Muscle layer of colon (tissue), 2 donors: ENCODE measurements around the gene KIF6.
"Not testable (repeated sequence)": the region's sequence is repeated elsewhere in the genome, so short reads cannot be mapped to it uniquely, and the experiment has no call there.

ENCODE experiments used
- H3K27ac ChIP-seq: one replicate; pipeline ENCODE4 v1.7.0; 2013; ENCODE audit warnings: low read depth, mild to moderate bottlenecking, low read length, moderate library complexity
- H3K27me3 ChIP-seq, 2 donors: one replicate each; pipeline ENCODE4 v1.7.0; 2013; ENCODE audit warnings: low read length in 2 of 2, mild to moderate bottlenecking in 2 of 2; ENCODE audit not compliant: insufficient read depth in 2 of 2, control insufficient read depth in 1 of 2
- H3K36me3 ChIP-seq: one replicate; pipeline ENCODE4 v1.7.0; 2013; ENCODE audit warnings: mild to moderate bottlenecking, low read length; ENCODE audit not compliant: insufficient read depth
- H3K4me1 ChIP-seq: one replicate; pipeline ENCODE4 v1.7.0; 2013; ENCODE audit warnings: mild to moderate bottlenecking, low read length; ENCODE audit not compliant: insufficient read depth
- H3K4me3 ChIP-seq, 2 donors: one replicate each; pipeline ENCODE4 v1.7.0; 2013; ENCODE audit warnings: low read length in 2 of 2, low read depth in 1 of 2, mild to moderate bottlenecking in 1 of 2, moderate library complexity in 1 of 2
- H3K9ac ChIP-seq: one replicate; pipeline ENCODE4 v1.7.0; 2013; ENCODE audit warnings: low read length
- H3K9me3 ChIP-seq: one replicate; pipeline ENCODE4 v1.7.0; 2013; ENCODE audit warnings: mild to moderate bottlenecking, low read length
- donor health status: abdominal sarcoma.
- donor health status: Adenocarcinoma of cecum.

The KIF6 gene

DNA sequence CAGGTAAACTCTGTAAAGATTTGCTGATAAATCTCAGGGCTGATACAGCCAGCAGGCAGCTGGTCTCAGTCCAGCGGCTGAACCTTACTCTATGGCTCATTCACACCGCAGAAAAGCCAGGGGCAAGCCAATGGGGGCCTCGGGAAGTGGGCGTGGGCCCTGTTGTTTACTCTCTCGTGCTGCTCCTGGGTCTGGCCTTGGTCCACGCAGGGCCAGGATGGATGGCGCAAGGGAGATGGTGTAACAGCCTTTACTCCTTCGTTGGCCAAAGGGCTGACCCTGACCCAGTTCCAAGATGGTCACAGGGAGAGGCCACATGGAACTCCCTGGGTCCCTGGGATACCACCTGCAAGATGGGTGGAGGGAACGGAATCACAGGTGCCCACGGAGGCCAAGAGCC lies 427.1 kb downstream of the KIF6 start:
- H3K4me3 ChIP-seq, result no peak overlapping the region
- H3K4me1 ChIP-seq, result peaks cover 3% of the 10 kb centered on the region
- no peaks in the 10 kb centered on the region for H3K9me3 ChIP-seq
- H3K27me3 ChIP-seq, result peaks cover 0 to 10% of the 10 kb centered on the region in 2 donors
- no peaks in the 10 kb centered on the region for H3K36me3 ChIP-seq
- no peak overlapping the region for H3K9ac ChIP-seq
- H3K27ac ChIP-seq, result no peak overlapping the region

DNA sequence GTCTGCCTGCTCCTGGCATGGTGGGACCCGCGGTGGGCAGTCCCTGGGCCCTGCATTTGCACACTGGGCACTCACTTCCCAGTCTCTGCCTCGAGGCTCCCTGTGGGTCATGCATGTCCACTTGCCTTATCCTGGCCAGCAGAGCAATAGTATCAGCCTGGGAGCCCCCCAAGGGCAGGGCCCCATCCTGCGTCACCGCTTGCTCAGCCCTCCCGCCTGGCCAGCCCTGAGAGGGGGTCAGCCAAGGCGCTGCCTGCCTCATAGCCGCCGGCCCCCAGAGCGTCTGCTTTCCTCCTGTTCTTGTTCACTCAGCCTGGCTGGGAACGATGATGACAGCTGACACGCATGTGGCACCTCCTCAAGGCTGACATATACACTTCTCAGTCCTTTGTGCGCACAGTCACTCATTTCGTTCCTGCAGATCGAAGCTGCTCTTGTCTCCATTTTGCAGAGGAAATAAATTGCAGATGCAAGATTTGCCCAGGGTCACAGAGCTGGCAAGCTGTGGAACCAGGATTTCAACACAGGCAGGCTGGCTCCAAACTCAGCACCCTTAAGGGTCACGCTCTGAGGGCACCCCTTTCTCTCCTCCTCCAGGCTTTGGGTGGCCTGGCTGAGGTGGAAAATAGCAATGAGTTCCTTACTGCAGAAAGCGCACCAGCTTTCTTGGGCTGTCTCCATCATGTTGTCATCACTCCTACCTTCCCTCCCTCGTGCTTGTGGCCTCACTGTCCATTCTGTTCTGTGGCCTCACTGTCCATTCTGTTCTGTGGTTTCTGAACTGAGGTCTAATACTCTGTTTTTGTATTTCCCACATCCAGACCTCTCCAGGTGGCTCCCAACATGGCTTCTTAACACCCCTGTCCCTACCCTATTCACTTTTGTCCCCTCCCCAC lies 428.2 kb downstream of the KIF6 start:
- Histone ChIP-seq H3K9me3 (no peaks in the 10 kb centered on the region), H3K4me1 (no peaks in the 10 kb centered on the region), H3K36me3 (no peaks in the 10 kb centered on the region), H3K4me3 (no peak overlapping the region), H3K27me3 (peaks cover 0 to 10% of the 10 kb centered on the region in 2 donors), H3K27ac (no peak overlapping the region), H3K9ac (no peak overlapping the region)

DNA sequence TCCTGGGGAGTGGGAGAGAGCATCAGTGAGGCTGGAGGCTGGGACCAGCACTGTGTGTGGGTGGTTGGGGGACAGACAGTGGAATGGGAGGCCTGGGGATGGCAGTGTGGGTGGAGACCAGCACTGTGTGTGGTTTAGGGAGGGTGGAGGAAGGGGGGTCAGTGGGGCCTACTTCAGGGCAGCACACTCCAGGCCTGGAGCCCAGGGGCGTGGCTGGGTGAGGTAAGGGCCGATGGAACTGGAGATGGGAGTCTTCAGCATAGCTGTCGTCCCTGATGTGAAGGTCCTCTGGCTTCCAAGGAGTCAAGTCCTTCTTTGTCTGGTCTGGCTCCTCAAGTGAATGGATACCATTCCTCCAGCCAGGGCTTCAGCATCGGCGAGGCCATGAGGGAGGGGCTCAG lies 429.6 kb downstream of the KIF6 start:
- H3K9ac ChIP-seq, result no peak overlapping the region
- H3K4me1 ChIP-seq, result no peaks in the 10 kb centered on the region
- no peaks in the 10 kb centered on the region for H3K36me3 ChIP-seq
- H3K27ac ChIP-seq, result no peak overlapping the region
- H3K27me3 ChIP-seq, result no peaks in the 10 kb centered on the region
- no peak overlapping the region for H3K4me3 ChIP-seq
- no peaks in the 10 kb centered on the region for H3K9me3 ChIP-seq

DNA sequence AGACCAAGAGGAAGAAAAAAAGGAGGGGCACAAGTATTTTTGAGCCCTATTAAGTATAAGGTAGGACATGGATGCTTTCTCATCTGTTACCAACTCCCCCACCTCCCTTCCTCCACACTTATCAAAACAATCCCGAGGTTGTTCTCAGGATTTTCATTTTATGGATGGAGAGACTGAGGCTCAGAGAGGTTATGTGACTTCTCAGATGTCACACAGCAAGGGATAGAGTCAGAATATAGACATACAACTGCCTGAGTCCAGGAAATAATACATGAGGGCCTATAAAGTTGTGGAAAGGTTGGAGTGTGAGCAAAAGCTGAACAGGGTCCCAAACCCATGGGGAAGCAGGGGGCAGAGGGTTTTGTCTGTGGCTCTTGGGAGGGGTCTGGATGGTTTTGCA lies 430.3 kb downstream of the KIF6 start:
- Histone ChIP-seq H3K9ac (no peak overlapping the region), H3K36me3 (no peaks in the 10 kb centered on the region), H3K4me1 (no peaks in the 10 kb centered on the region), H3K27me3 (no peaks in the 10 kb centered on the region), H3K9me3 (no peaks in the 10 kb centered on the region), H3K27ac (no peak overlapping the region), H3K4me3 (no peak overlapping the region)

DNA sequence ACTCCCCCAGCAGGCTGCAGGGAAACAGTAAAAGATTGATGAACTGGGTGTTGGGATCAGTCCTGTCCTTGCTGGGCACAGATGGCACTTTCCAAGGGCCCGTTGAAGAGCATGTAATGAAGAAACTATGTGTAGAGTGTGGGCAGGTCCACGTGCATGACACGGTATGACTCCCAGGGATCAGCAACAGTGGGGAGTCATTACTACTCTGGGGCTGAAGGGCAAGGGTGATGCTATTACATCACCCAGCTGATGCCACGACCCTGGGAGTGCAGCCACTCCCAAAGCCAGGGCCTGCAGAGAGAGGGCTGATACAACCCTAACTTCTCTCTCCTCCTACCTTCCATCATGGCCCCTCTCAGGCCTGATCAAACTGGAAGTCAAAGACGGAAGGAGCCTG lies 431.1 kb downstream of the KIF6 start:
- Histone ChIP-seq H3K27me3 (no peaks in the 10 kb centered on the region), H3K27ac (no peak overlapping the region), H3K9me3 (no peaks in the 10 kb centered on the region), H3K36me3 (no peaks in the 10 kb centered on the region), H3K9ac (no peak overlapping the region), H3K4me3 (no peak overlapping the region), H3K4me1 (no peaks in the 10 kb centered on the region)

DNA sequence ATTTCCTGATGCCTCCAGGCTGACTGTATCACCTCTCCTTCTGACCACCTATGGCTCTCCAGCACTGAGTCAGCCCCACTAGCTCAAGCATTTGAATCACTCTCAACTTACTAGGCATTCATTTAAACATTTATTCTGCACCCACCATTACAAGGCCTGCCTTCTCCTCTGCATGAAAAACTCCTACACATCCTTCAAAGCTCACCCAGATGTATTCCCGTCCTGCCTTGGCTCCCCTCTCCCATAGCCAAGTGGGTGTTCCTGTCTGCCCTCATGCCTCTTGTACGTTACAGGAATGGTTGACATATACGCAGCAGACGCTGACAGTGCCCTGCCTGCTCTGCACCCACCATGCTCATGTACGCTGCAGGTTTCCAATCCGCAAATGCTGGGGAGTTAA lies 432.6 kb downstream of the KIF6 start:
- no peaks in the 10 kb centered on the region for H3K36me3 ChIP-seq
- H3K9ac ChIP-seq, result no peak overlapping the region
- H3K4me3 ChIP-seq, result no peak overlapping the region
- no peaks in the 10 kb centered on the region for H3K9me3 ChIP-seq
- H3K4me1 ChIP-seq, result no peaks in the 10 kb centered on the region
- H3K27ac ChIP-seq, result no peak overlapping the region
- no peaks in the 10 kb centered on the region for H3K27me3 ChIP-seq

DNA sequence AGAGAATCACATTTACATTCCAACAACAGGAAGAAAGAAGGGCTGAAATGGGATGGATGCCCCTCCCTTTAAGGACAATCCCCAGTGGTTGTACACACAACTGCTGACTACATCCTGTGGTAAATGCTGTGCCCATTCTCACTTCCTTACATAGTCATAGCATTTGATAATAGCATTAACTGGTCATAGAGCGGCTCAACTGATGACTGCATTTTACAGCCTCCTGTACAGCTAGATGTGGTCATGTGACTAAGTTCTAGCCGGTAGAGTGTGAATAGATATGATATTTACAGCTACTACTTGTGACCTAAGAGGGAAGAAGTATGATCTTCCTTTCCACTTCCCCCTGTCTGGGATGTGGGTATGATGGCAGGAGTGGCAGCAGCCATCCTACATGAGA lies 435.7 kb downstream of the KIF6 start:
- Histone ChIP-seq H3K27ac (no peak overlapping the region), H3K9ac (no peak overlapping the region), H3K9me3 (no peaks in the 10 kb centered on the region), H3K27me3 (no peaks in the 10 kb centered on the region), H3K4me1 (no peaks in the 10 kb centered on the region), H3K36me3 (no peaks in the 10 kb centered on the region), H3K4me3 (no peak overlapping the region)

DNA sequence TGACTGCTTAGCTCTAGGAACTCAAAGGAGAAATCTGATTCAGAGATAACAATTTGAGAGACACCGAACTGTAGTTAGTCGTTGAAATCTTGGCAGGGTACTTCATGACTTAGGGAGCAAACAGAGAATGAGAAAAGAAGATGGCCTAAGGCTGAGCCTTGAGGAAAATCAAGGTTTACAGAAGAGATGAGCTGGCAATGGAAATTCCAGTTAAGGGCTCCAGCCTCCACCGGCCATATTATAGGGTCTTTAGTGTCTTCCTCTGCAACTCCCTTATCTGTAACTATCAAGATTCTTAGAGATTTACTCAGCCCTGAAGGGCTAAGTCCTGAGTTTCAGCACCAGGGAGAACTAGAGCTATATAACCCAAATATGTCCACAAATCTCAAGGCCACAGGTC lies 437.6 kb downstream of the KIF6 start:
- Histone ChIP-seq H3K4me3 (no peak overlapping the region), H3K27ac (no peak overlapping the region), H3K9me3 (no peaks in the 10 kb centered on the region), H3K27me3 (no peaks in the 10 kb centered on the region), H3K4me1 (no peaks in the 10 kb centered on the region), H3K9ac (no peak overlapping the region), H3K36me3 (no peaks in the 10 kb centered on the region)

DNA sequence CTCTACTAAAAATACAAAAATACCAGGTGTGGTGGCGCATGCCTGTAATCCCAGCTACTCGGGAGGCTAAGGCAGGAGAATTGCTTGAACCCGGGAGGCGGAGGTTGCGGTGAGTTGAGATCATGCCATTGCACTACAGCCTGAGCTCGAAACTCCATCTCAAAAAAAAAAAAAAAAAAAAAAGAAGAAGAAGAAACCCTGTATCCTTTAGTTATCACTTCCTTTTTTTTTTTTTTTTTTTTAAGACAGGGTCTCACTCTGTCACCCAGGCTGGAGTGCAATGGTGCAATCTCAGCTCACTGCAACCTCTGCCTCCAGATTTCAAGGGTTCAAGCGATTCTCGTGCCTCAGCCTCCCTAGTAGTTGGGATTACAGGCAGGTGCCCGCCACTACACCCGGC lies 438.6 kb downstream of the KIF6 start:
- not testable (repeated sequence) for H3K36me3 ChIP-seq, H3K9me3 ChIP-seq, H3K9ac ChIP-seq, H3K4me1 ChIP-seq, H3K4me3 ChIP-seq, H3K27ac ChIP-seq, H3K27me3 ChIP-seq

DNA sequence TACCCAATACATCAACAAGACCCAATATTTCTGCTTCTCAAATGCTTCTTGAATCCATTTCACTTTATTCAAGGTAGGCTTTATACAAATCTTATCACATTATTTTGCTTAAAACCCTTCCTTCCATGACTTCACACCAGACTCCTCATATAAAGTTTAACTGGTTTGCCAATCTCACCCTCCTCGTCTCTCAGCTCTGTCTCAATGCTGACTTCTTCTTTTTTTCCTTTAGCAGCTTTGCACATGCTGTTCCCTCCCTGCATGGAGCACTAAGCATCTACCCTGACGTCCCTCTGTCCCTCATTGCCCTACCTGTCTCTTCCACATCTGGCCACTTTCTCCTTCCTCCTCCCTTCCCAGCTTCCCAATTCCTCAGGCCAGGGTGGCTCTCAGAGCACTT lies 442.4 kb downstream of the KIF6 start:
- no peaks in the 10 kb centered on the region for H3K4me1 ChIP-seq
- no peak overlapping the region for H3K27ac ChIP-seq
- H3K9ac ChIP-seq, result no peak overlapping the region
- no peaks in the 10 kb centered on the region for H3K36me3 ChIP-seq
- no peak overlapping the region for H3K4me3 ChIP-seq
- H3K9me3 ChIP-seq, result no peaks in the 10 kb centered on the region
- H3K27me3 ChIP-seq, result no peaks in the 10 kb centered on the region

DNA sequence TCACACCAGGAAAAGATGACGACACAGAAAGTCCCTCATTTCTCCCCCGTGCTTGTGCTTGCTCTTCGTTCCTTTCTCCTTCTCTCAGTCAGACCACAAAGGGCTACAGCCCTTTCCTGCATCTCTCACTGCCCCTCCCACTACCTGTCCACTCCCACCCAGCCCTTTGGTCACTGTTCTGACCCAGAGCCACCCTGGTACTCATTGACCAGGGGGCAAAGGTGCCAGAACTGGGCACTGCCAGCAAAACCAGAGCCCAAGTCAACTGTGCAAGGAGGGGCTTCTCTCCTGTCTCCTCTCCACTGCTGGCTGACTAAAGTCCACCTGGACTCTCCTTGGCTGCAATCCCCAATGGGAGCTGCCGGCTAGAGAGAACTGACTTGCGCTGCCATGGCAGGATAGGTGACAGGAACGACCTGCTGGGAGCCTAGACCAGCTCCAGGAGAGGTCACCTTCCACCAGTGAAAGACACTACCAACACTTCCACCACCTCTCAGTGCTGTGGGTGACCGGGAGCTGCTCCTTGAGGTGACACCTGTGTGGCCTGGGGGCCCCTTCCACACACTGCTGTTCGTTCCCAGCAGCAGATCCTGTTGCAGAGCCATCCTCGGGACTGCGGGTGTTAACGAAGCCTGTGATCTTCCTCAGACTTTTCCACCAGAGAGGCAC lies 443.8 kb downstream of the KIF6 start:
- H3K27ac ChIP-seq, result no peak overlapping the region

More for the DNA sequence above, 443.8 kb downstream of the KIF6 start:
- Histone ChIP-seq H3K27me3 (no peaks in the 10 kb centered on the region), H3K9me3 (no peaks in the 10 kb centered on the region), H3K4me1 (no peaks in the 10 kb centered on the region), H3K4me3 (no peak overlapping the region), H3K9ac (no peak overlapping the region), H3K36me3 (no peaks in the 10 kb centered on the region)
